Pancreas (tissue), 10 donors: Measurements from ENCODE around the gene NDUFB7. TPM values are rescaled to one million over a fixed set of nuclear protein-coding genes. Genes with fewer than 3 reads are reported as not detected.
A peak's percentile ranks its signal among the peaks of the same experiment; 100 is the strongest.

Experiments
- ATAC-seq, 4 donors: fragments of 200-7000 bp; cut with Tn5 transposase; one replicate each; pipeline versions ENCODE4 v1.8.0 to v1.9.1; 2020; ENCODE audit warnings: mild to moderate bottlenecking in 4 of 4, moderate library complexity in 4 of 4
- DNase-seq, 6 donors: peaks; one replicate each; pipeline ENCODE4 v3.0.0-alpha.2; 2020
- FAIRE-seq: peaks from 2 replicates; lab custom pipeline; 2012; peaks lifted over from hg19 to GRCh38; lab: Jason Lieb, UNC
- H3K27ac ChIP-seq, 4 donors: fragments of 200-600 bp; sonication (generic); 1 replicate in 3 of 4; 2 replicates in 1 of 4; pipeline versions ENCODE4 v1.5.0 to v1.8.0; 2020
- H3K27me3 ChIP-seq, 4 donors: fragments of 200-600 bp; one replicate each; pipeline ENCODE4 v1.8.0; 2021
- H3K36me3 ChIP-seq, 3 donors: fragments of 200-600 bp; sonication (generic) in 1 of 3; one replicate each; pipeline versions ENCODE4 v1.5.0 to v1.8.0; 2020 to 2021
- H3K4me1 ChIP-seq, 3 donors: fragments of 200-600 bp; one replicate each; pipeline ENCODE4 v1.8.0; 2021
- H3K4me3 ChIP-seq, 4 donors: fragments of 200-600 bp; sonication (generic) in 2 of 4; one replicate each; pipeline versions ENCODE4 v1.5.0 to v1.8.0; 2020 to 2021
- H3K9me3 ChIP-seq, 4 donors: fragments of 200-600 bp; one replicate each; pipeline ENCODE4 v1.8.0; 2021
- CTCF ChIP-seq, 4 donors: fragments of 200-600 bp; sonication (generic) in 3 of 4; IDR thresholded peaks; one replicate each; pipeline versions ENCODE4 v1.5.0 to v1.8.0; 2021; ENCODE audit warnings: antibody characterized with exemption in 4 of 4
- WGBS, 2 donors: extraction: QIAGEN DNeasy Blood & Tissue Kit; methylation state at CpG; one replicate each; pipeline ENCODE4 v1.1.7; 2013; 5-methylcytosine and 5-hydroxymethylcytosine counted together
- intact Hi-C, 3 donors: fragments of 100-400 bp; cut with DNase I; formaldehyde crosslinking; loops; one replicate each; pipeline versions ENCODE4 v1.11.1 to v1.14.2; 2022
- polyA plus RNA-seq, 2 donors: library from polyadenylated mRNA; stranded (reverse); fragments of 200-250 nt; gene quantifications; one replicate each; pipeline ENCODE4 v1.2.3, GENCODE V29; 2013
- total RNA-seq, 6 donors: library from RNA; stranded (reverse); fragmentation: NEBNext Ultra II Directional in 4 of 6; extraction: Animal tissue kit (Norgen Biotek cat#: 25700) in 4 of 6; gene quantifications; one replicate each; pipeline versions ENCODE4 v1.2.1 to v1.2.4, GENCODE V29; 2021 to 2023
- donor health status: healthy with polysubstance abuse.
- donor health status: DM: no; HTN: no; CAD: no; lungs with moderate emphysema.
- donor health status: DM: no; HTN: no; CAD: no.
- donor health status: control.
- donor health status: control.
- donor health status: Bipolar disorder and iron deficiency.
- donor health status: DM: yes; HTN: yes; CAD: no.
- donor health status: DM: no; HTN: no; CAD: no.
- donor health status: DM: no; HTN: no; CAD: no.
- donor health status: DM: yes; HTN: yes; CAD: no.

NDUFB7 gene
- total and polyA plus RNA-seq, 8 donors: 62.5 to 270 (median 77.0) TPM

GRCh38 chr19:14550201-14550754 is 21.6 kb downstream of the NDUFB7 start:
- no peak overlapping the region for H3K27ac ChIP-seq
- H3K4me1 ChIP-seq: no peaks in the 10 kb centered on the region
- DNase-seq (peak in 3 of 6 donors; percentile 30 to 84 (median 40)), ATAC-seq (peak in 3 of 4 donors; percentile 54 to 59 (median 56)), FAIRE-seq (no peak)
- H3K4me3 ChIP-seq: no peak overlapping the region
- no peaks in the 10 kb centered on the region for H3K9me3 ChIP-seq
- 56 to 61% methylated on average over 15 of the region's 15 CpGs for WGBS, 2 donors
- no peaks in the 10 kb centered on the region for H3K36me3 ChIP-seq
- intact Hi-C loops: no loop called here
- no peaks in the 10 kb centered on the region for H3K27me3 ChIP-seq
- TF ChIP-seq CTCF (IDR thresholded peaks at IDR 0.05): no peak

- FAIRE-seq: no peak
- peak overlapping the region in 1 of 4 donors; percentile 33 for H3K27ac ChIP-seq
These were observed 26.2 kb downstream of the NDUFB7 start for GRCh38 chr19:14545716-14546082.

DNA sequence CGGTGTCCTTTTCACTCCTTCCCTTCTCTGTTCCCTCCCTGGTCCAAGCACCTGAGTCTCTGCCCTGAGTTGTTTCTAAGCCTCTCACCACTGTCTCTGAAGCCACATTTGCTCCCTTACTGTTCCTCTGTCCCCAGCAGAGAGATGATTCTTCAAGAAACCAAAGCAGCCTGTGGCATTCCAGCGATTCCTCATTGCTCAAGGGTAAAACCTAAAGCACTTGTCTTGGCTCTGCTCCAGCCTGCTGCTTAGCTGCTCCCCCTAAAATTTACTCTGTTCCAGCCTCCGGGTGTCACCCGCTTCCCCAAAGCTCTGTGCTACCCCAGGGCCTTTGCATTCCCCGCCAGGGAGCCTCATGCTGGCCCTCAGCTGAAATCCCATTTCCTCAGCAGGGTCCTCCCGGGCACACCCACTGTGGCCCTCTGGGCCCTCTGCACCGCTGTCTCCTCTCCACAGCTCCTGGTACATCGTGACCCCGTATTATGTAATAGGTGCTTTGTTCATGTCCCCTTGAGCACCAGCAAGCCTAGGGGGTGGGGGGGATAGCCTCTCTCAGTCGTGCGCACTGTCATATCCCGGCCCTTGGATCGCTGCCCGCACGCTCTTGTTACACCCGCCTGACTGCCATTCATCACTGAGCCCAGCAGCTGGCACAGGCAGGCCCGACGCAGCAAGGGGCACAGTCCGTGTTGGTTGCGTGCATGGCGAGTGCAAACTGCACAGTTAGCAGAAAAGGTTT is 26.7 kb downstream of the NDUFB7 start:
- no peaks in the 10 kb centered on the region for H3K4me1 ChIP-seq
- ATAC-seq (peak; percentile 42 to 85 (median 81)), FAIRE-seq (no peak), DNase-seq (peak in 4 of 6 donors; percentile 41 to 83 (median 54))
- no peaks in the 10 kb centered on the region for H3K27me3 ChIP-seq
- peak overlapping the region in 1 of 4 donors; percentile 33 for H3K27ac ChIP-seq
- WGBS, 2 donors: 45 to 66% methylated on average over 19 to 21 of the region's 21 CpGs
- no peaks in the 10 kb centered on the region for H3K9me3 ChIP-seq
- no peak for TF ChIP-seq CTCF (IDR thresholded peaks at IDR 0.05)
- H3K36me3 ChIP-seq: no peaks in the 10 kb centered on the region
- intact Hi-C loops: no loop called here
- H3K4me3 ChIP-seq: no peak overlapping the region

More at GRCh38 chr19:14545716-14546082, 26.2 kb downstream of the NDUFB7 start:
- intact Hi-C loops: no loop called here
- 65 to 71% methylated on average over 9 of the region's 9 CpGs for WGBS, 2 donors
- Histone ChIP-seq H3K27me3 (no peaks in the 10 kb centered on the region), H3K4me3 (no peak overlapping the region), H3K4me1 (no peaks in the 10 kb centered on the region), H3K9me3 (no peaks in the 10 kb centered on the region), H3K36me3 (no peaks in the 10 kb centered on the region)
- ATAC-seq (peak in 2 of 4 donors; percentile 13 to 37), DNase-seq (no peak)
- TF ChIP-seq CTCF (IDR thresholded peaks at IDR 0.05): no peak

GRCh38 chr19:14544047-14544446 is 27.8 kb downstream of the NDUFB7 start:
- 86 to 87% methylated on average over 5 of the region's 5 CpGs for WGBS, 2 donors
- H3K4me1 ChIP-seq: no peaks in the 10 kb centered on the region
- TF ChIP-seq CTCF (IDR thresholded peaks at IDR 0.05): no peak
- DNase-seq (no peak), FAIRE-seq (no peak), ATAC-seq (no peak)
- H3K27ac ChIP-seq: no peak overlapping the region
- H3K4me3 ChIP-seq: no peak overlapping the region
- no peaks in the 10 kb centered on the region for H3K36me3 ChIP-seq
- H3K9me3 ChIP-seq: no peaks in the 10 kb centered on the region
- intact Hi-C loops: no loop called here
- no peaks in the 10 kb centered on the region for H3K27me3 ChIP-seq
